SK-N-SH treated with all-trans-retinoic acid at 6 μM for 48 hours (cell line): Measurements from ENCODE around the gene SEPTIN5.
"Not testable (repeated sequence)": the region's sequence is repeated elsewhere in the genome, so short reads cannot be mapped to it uniquely, and the experiment has no call there.

Source experiments
- ARNTL ChIP-seq: fragments of 450-650 bp; formaldehyde crosslinking; IDR thresholded peaks from 2 replicates; pipeline ENCODE4 v1.5.0; 2020; ENCODE audit warnings: low read depth, mild to moderate bottlenecking, moderate library complexity, borderline replicate concordance
- RARB ChIP-seq: fragments of 250-450 bp; sonication (Bioruptor Pico); IDR thresholded peaks from 2 replicates; pipeline ENCODE4 v1.8.0; 2021; ENCODE audit warnings: mild to moderate bottlenecking, moderate library complexity
- ZFP3 ChIP-seq: fragments of 250-450 bp; sonication (Bioruptor Pico); IDR thresholded peaks from 2 replicates; pipeline ENCODE4 v1.5.0; 2020; ENCODE audit warnings: mild to moderate bottlenecking, moderate library complexity
- ZFP30 ChIP-seq: fragments of 450-650 bp; formaldehyde crosslinking; IDR thresholded peaks from 2 replicates; pipeline ENCODE4 v1.5.0; 2022; ENCODE audit warnings: mild to moderate bottlenecking, moderate library complexity
- ZNF70 ChIP-seq: fragments of 450-650 bp; formaldehyde crosslinking; IDR thresholded peaks from 2 replicates; pipeline ENCODE4 v1.5.0; 2020; ENCODE audit warnings: mild to moderate bottlenecking, moderate library complexity
- TF ChIP-seq, protein P1 (sequence below): fragments of 250-450 bp; sonication (Bioruptor Pico); IDR thresholded peaks from 2 replicates; pipeline ENCODE4 v1.8.0; 2020; ENCODE audit warnings: mild to moderate bottlenecking, moderate library complexity, borderline replicate concordance
- TF ChIP-seq, protein P2 (sequence below): fragments of 250-450 bp; sonication (Bioruptor Pico); IDR thresholded peaks from 2 replicates; pipeline ENCODE4 v1.5.1; 2020; ENCODE audit warnings: low read depth, mild to moderate bottlenecking, moderate library complexity
- TF ChIP-seq, protein P3 (sequence below): fragments of 250-450 bp; sonication (Bioruptor Pico); IDR thresholded peaks from 2 replicates; pipeline ENCODE4 v1.8.0; 2021; ENCODE audit warnings: low read depth, mild to moderate bottlenecking, moderate library complexity, borderline replicate concordance

DNA sequence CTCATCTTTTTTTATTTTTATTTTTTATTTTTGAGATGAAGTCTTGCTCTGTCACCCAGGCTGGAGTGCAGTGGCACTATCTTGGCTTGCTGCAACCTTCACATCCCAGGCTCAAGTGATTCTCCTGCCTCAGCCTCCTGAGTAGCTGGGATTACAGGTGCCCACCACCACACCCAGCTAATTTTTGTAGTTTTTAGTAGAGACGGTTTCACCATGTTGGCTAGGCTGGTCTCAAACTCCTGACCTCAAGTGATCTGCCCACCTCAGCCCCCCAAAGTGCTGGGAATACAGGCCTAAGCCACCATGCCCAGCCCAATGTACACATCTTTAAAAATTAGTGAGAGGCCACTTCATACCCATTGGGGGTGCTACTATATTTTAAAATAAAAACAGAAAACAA lies 37.9 kb upstream of the SEPTIN5 start:
- TF ChIP-seq, protein P1, sequence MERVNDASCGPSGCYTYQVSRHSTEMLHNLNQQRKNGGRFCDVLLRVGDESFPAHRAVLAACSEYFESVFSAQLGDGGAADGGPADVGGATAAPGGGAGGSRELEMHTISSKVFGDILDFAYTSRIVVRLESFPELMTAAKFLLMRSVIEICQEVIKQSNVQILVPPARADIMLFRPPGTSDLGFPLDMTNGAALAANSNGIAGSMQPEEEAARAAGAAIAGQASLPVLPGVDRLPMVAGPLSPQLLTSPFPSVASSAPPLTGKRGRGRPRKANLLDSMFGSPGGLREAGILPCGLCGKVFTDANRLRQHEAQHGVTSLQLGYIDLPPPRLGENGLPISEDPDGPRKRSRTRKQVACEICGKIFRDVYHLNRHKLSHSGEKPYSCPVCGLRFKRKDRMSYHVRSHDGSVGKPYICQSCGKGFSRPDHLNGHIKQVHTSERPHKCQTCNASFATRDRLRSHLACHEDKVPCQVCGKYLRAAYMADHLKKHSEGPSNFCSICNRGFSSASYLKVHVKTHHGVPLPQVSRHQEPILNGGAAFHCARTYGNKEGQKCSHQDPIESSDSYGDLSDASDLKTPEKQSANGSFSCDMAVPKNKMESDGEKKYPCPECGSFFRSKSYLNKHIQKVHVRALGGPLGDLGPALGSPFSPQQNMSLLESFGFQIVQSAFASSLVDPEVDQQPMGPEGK = not testable (repeated sequence)
- not testable (repeated sequence) for TF ChIP-seq ZFP3; ARNTL (CRISPR knock-in tag); RARB (CRISPR knock-in tag); ZFP30 (CRISPR knock-in tag); ZNF70 (CRISPR knock-in tag)
- TF ChIP-seq, protein P2, sequence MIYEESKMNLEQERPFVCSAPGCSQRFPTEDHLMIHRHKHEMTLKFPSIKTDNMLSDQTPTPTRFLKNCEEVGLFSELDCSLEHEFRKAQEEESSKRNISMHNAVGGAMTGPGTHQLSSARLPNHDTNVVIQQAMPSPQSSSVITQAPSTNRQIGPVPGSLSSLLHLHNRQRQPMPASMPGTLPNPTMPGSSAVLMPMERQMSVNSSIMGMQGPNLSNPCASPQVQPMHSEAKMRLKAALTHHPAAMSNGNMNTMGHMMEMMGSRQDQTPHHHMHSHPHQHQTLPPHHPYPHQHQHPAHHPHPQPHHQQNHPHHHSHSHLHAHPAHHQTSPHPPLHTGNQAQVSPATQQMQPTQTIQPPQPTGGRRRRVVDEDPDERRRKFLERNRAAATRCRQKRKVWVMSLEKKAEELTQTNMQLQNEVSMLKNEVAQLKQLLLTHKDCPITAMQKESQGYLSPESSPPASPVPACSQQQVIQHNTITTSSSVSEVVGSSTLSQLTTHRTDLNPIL (CRISPR knock-in tag) = not testable (repeated sequence)
- TF ChIP-seq, protein P3, sequence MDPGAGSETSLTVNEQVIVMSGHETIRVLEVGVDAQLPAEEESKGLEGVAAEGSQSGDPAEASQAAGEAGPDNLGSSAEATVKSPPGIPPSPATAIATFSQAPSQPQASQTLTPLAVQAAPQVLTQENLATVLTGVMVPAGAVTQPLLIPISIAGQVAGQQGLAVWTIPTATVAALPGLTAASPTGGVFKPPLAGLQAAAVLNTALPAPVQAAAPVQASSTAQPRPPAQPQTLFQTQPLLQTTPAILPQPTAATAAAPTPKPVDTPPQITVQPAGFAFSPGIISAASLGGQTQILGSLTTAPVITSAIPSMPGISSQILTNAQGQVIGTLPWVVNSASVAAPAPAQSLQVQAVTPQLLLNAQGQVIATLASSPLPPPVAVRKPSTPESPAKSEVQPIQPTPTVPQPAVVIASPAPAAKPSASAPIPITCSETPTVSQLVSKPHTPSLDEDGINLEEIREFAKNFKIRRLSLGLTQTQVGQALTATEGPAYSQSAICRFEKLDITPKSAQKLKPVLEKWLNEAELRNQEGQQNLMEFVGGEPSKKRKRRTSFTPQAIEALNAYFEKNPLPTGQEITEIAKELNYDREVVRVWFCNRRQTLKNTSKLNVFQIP (CRISPR knock-in tag) = not testable (repeated sequence)
